ENCODE results near the gene CDKAL1. TPM values are rescaled to one million over a fixed set of nuclear protein-coding genes. Genes with fewer than 3 reads are reported as not detected.

The CDKAL1 gene
- total and polyA plus RNA-seq, 2 of the 8 experiments (the other 6 are each of a cell fraction or from before 2014, with no cell fraction given): 8.4 to 24.6 TPM

DNA sequence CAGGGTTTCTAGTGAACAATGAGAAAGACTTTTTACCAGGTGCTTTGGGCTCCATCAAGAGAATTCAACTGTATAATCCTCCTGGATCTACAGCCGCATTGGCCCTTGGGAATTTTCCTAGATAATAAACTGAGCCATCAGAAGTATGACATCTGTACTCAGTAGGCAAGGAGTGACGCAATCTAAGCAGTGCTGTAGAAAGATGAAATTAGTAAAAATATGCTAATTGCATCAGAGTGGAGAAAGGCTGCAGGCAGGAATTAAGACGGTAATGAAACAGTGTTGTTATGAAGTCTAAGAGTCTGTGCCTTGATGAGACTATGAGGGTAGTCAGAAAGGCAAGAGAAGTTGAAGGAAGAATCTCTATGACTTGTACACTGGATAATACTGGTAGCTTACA lies 551.4 kb downstream of the CDKAL1 start (continued):
- TF ChIP-seq, protein P1, sequence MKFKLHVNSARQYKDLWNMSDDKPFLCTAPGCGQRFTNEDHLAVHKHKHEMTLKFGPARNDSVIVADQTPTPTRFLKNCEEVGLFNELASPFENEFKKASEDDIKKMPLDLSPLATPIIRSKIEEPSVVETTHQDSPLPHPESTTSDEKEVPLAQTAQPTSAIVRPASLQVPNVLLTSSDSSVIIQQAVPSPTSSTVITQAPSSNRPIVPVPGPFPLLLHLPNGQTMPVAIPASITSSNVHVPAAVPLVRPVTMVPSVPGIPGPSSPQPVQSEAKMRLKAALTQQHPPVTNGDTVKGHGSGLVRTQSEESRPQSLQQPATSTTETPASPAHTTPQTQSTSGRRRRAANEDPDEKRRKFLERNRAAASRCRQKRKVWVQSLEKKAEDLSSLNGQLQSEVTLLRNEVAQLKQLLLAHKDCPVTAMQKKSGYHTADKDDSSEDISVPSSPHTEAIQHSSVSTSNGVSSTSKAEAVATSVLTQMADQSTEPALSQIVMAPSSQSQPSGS (IDR thresholded peaks at IDR 0.05; ENCODE audit: low read length): no peak
- no peak for TF ChIP-seq KDM4A (IDR thresholded peaks at IDR 0.05; ENCODE audit: low read depth, low read length, severe bottlenecking)

Data from H1 (cell line).